Skin of body (tissue), 2 donors: ENCODE data around the gene SEPTIN2. TPM values are rescaled to one million over a fixed set of nuclear protein-coding genes. Genes with fewer than 3 reads are reported as not detected.
"Not testable (repeated sequence)": the region's sequence is repeated elsewhere in the genome, so short reads cannot be mapped to it uniquely, and the experiment has no call there.

Experiments
- DNase-seq: peaks from one replicate; lab custom pipeline; 2025; lab: John Stamatoyannopoulos, UW
- total RNA-seq: library from RNA; depleted of rRNA; stranded (reverse); fragments of >200 nt; gene quantifications from one replicate; pipeline ENCODE4 v1.2.3, GENCODE V29; 2014

Gene SEPTIN2
- total RNA-seq, 1 donor from 2014 or later = 354 TPM

- DNase-seq = no peak
Measured at GRCh38 chr2:241286348-241287090, 29.2 kb upstream of the SEPTIN2 start.

- no peak for DNase-seq
Measured at GRCh38 chr2:241288324-241288888, 27.3 kb upstream of the SEPTIN2 start.

GRCh38 chr2:241289053-241289452 lies 26.7 kb upstream of the SEPTIN2 start:
- DNase-seq = no peak

GRCh38 chr2:241289597-241289996 lies 26.1 kb upstream of the SEPTIN2 start:
- no peak for DNase-seq

GRCh38 chr2:241291153-241291552 lies 24.6 kb upstream of the SEPTIN2 start:
- no peak for DNase-seq

- DNase-seq = no peak
Measured at GRCh38 chr2:241291977-241292376, 23.7 kb upstream of the SEPTIN2 start.

GRCh38 chr2:241293378-241293797 lies 22.3 kb upstream of the SEPTIN2 start:
- DNase-seq = not testable (repeated sequence)

- no peak for DNase-seq
Measured at GRCh38 chr2:241295326-241296095, 20.2 kb upstream of the SEPTIN2 start.

GRCh38 chr2:241296767-241297166 lies 19.0 kb upstream of the SEPTIN2 start:
- DNase-seq = no peak

- DNase-seq = no peak
Measured at GRCh38 chr2:241298673-241299072, 17.1 kb upstream of the SEPTIN2 start.

GRCh38 chr2:241300000-241300399 lies 15.7 kb upstream of the SEPTIN2 start:
- DNase-seq = no peak

- no peak for DNase-seq
Measured at GRCh38 chr2:241302083-241302482, 13.6 kb upstream of the SEPTIN2 start.

GRCh38 chr2:241302759-241303651 lies 12.7 kb upstream of the SEPTIN2 start:
- no peak for DNase-seq

GRCh38 chr2:241304039-241304670 lies 11.6 kb upstream of the SEPTIN2 start:
- DNase-seq = no peak

- DNase-seq = no peak
Measured at GRCh38 chr2:241307055-241307454, 8.7 kb upstream of the SEPTIN2 start.

GRCh38 chr2:241308267-241308666 lies 7.5 kb upstream of the SEPTIN2 start:
- DNase-seq = no peak

GRCh38 chr2:241308832-241309500 lies 6.8 kb upstream of the SEPTIN2 start:
- no peak for DNase-seq

- no peak for DNase-seq
Measured at GRCh38 chr2:241309684-241310117, 6.0 kb upstream of the SEPTIN2 start.

GRCh38 chr2:241310917-241311566 lies 4.7 kb upstream of the SEPTIN2 start:
- DNase-seq = no peak

GRCh38 chr2:241312082-241312481 lies 3.6 kb upstream of the SEPTIN2 start:
- DNase-seq = no peak
